Germinal center (tissue), 1 donor: Measurements from ENCODE around the gene CDKN2B-AS1.

ENCODE experiments used
- DNase-seq: peaks from one replicate; pipeline ENCODE4 v3.0.0; 2012; ENCODE audit warnings: mixed read lengths, low spot score

The CDKN2B-AS1 gene

DNA sequence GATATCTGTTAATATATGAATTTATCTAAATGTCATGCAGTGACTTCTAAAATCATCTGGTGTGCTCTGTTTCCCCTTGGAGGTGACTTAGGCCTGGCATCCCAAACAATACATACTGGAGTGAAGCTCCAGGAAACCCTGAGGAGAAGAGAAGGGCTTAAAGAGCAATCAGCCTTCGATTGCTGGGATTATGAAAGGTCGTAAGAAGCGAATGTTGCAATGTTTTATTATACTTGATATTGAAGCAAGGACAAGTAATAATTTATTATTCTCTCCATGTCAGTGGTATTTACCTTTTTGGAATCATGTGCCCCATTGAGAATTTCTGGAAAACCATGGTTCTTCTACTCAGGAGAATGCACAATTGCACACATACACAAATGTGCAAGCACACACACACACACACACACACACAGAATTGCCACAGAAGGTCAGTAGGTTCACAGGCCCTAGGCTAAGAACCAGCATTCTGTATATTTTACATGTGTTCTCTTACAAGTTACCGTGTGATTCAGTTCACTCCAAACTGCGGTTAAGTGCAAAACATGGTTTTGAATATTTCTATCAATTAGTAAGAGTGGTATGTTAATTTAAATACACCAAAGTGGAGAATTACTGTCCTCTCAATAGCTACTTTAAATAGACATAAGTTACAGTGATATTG lies 93.6 kb downstream of the CDKN2B-AS1 start:
- no peak for DNase-seq

GRCh38 chr9:22088717-22089061 lies 94.1 kb downstream of the CDKN2B-AS1 start:
- no peak for DNase-seq

DNA sequence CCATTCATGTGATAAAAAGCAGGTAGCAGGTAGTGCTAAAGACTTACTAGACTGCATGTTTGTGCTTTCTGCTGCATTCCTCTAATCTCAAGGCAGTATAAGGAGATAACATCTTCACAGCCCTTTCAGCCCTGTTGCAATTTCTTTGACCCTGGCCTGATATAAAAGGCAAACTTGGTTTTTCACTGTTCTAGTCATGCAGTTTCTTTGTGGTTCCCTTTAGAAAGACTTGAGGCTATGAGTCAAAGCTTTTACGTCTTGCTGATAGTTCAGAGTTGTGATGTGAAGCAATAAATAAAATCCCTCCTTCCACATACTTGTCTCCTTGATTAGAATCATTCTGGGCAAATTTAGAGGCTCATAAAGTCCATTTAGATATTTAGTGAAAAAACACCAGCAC lies 103.1 kb downstream of the CDKN2B-AS1 start:
- DNase-seq = no peak

GRCh38 chr9:22098643-22099332 lies 104.2 kb downstream of the CDKN2B-AS1 start:
- DNase-seq = no peak

- DNase-seq = no peak
These were observed 106.0 kb downstream of the CDKN2B-AS1 start for GRCh38 chr9:22100626-22101025.

DNA sequence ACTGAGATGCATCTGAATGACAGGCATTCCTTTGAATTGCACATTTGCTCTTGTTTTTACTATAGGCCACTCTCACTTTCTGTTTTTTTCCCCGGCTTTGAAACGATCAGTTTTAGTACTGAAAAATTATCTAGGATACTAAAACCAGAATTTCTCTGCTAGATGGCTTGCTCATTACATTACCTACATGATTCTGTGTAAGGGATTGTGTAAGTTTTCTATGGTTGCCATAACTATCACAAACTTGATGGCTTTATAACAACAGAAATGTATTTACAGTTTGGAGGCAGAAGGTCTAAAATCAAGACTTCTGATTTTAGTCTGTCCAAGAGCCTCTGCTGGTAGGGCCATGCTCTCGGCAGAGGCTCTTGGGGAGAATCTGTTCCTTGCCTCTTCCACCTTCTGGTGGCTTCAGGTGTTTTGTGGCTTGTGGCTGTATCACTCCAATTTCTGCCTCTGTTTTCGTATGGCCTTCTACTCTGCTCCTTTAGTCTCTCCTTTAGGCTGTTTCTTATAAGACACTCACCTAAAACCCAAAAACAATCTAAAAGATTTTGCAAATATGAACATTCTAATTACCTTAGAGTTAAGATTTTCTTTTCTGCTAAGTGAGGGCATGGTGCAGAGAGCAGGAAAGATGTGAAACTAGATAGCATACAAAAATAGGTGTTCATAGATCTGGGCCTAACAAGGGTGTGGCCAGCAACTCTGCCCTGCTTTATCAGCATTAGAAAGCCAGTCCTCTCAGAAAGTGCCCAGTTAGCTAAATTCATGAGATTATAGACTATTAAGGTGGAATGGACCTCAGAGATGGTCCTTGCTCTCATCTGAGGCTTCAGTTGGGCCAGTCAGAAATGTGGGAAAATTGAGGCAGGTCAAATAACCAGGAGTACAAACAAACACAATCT lies 107.8 kb downstream of the CDKN2B-AS1 start:
- no peak for DNase-seq

DNA sequence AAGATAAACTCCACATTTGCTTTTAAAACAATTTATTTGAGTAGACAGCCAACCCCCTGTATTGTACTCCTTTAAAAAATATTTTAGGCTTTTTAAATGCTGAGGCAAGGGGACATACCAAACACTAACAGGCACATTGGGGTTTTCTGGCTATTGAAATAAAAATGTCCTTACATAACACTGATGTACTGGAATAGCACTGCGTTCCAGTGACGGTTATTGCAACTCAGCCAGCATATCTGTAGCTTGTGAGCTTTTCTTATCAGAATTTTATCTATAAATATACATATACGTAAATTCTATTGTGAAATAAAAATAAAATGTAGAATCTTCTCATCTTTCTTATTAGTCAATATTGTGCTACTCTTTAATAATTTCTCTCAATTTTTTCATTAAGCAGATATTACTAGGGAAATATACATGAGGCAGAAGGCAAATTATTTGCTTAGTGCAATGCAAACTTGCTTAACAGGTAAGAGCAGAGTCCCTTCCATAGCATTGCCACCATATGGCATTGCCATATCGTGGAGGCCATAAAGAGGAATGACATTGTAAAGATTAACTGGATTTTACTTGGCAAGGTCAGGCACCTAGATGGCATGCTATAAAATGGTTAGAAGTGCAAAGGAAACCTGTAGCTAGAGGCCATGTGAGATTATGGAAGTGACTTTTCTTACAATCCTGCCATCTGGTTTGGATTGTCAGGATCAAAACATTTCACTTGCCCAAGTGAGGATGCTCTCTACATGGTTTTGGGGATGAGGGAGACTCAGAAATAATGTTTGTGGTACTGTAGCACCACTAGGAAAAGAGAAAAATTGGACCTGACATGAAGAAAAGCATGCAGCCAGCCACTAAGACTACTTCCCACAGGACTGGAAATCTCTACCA lies 109.3 kb downstream of the CDKN2B-AS1 start:
- no peak for DNase-seq

GRCh38 chr9:22105005-22105722 lies 110.6 kb downstream of the CDKN2B-AS1 start:
- DNase-seq = no peak

- no peak for DNase-seq
These were observed 112.8 kb downstream of the CDKN2B-AS1 start for GRCh38 chr9:22107202-22108045.

DNA sequence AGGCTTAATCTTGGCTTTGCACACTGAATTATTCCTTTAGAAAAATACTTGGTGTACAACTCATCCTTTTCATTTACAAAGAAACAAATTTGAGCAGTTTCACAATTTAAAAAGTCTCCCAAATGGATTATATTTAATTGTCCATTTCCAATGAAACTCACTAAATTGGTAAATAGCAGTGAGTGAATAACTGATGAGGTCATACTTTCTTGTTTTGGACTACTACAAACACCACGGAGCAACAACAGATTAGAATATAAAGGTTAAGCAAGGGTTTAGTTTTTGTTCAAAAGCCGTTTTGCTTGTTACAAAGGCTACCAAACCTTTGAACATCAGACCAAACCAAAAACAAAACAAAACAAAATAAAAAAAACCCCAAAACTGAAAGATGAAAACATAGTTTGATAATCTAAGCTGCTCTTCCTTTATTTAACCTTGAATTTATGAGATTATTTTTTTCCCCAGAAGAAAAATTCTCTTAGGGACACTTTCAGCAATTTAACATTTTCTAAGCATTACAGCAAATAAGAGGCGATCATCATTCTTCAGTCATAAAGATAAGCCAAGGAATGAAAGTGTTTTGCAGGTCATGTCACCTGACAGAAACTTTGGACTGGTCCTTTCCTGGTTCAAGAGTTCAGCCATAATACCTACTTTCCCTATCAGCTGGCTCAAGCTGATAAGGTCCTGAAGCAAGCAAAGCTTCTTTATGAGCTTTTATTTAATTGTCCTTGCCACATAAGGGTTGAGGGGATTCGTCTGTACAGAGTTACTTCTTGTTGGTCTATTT lies 114.2 kb downstream of the CDKN2B-AS1 start:
- no peak for DNase-seq

- no peak for DNase-seq
These were observed 116.8 kb downstream of the CDKN2B-AS1 start for GRCh38 chr9:22111176-22111953.

GRCh38 chr9:22111954-22112247 lies 117.3 kb downstream of the CDKN2B-AS1 start:
- DNase-seq = no peak

GRCh38 chr9:22112870-22113821 lies 118.6 kb downstream of the CDKN2B-AS1 start:
- DNase-seq = no peak

DNA sequence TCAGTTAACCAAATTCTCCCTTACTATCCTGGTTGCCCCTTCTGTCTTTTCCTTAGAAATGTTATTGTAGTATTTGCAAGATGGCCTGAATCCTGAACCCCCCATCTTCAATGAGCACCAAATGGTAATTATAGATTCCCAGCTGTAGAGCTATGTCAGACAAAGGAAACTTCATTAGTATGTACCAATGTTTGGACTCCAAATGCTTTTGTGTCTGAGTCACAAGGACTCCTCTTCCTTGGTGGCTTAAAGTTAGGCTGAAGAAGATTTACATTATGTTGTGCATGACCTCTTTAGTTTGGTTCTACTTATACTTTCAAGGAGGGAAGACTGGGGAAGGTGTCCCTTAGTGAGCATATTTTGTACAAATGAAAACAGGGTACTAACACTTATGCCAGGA lies 120.4 kb downstream of the CDKN2B-AS1 start:
- no peak for DNase-seq

DNA sequence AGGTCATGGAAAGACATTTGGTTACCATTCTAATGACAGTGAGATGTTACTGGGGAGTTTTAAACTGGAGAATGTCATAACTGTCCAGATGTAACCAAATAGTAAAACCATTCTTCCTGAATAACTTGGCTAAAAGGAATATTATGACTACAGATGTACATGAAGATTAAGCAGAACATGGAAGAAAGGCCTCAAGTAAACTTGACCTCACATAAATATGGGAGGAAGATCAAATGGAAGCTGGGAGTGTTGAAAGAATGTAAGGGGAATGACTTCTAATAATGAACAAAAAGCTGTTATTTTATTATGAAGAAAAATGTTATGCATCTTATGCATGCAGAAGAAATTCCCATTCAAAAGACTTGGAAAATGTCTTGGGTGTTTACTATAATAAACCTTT lies 122.2 kb downstream of the CDKN2B-AS1 start:
- no peak for DNase-seq

DNA sequence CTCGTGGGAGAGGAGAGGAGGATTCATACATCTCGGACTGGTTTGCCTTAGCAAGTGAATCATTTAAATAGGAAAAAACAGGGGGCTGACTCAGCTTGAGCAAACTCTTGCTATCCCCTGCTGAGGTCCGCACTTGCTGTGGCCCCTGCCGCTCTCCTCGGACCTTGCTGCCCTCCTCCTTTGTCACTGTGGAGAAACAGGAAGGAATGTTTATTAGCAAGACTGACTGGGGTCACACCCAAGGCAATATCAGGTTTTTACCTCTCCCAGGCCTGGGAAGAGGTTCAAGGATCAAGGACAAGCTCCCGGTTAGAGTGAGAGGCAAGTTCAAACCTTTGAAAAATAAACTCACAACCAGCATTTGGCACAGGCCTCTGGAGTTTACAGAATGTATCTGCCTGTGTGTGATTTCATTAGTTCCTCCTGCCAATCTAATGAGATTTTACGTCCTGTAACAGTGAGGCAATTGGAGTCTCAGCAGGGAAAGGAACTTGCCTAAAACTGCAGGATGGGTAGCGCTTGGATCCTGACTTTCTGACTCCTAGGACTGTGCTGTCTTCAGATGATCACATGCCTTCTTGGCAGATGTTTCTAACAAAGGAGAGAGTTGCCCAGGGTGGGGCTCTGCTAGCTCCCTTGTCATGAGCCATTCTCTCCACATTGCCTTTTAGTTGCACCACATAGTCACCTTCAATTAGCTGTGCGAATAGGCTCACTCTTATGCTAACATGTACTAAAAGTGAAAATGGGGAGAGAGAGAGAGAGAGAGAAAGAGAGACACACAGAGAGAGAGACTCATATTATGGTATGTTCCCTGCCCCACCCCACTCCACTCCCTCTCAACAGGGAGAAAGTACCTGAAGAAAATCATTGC lies 123.2 kb downstream of the CDKN2B-AS1 start:
- DNase-seq = no peak
